COLO668 (cell line): ENCODE measurements around the gene ATRAID.
"Not testable (repeated sequence)": the region's sequence is repeated elsewhere in the genome, so short reads cannot be mapped to it uniquely, and the experiment has no call there.

Source experiments
- DNase-seq: peaks from one replicate; lab custom pipeline; 2025; ENCODE audit not compliant: unreplicated experiment; lab: John Stamatoyannopoulos, UW

ATRAID gene, protein sequence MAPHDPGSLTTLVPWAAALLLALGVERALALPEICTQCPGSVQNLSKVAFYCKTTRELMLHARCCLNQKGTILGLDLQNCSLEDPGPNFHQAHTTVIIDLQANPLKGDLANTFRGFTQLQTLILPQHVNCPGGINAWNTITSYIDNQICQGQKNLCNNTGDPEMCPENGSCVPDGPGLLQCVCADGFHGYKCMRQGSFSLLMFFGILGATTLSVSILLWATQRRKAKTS

DNA sequence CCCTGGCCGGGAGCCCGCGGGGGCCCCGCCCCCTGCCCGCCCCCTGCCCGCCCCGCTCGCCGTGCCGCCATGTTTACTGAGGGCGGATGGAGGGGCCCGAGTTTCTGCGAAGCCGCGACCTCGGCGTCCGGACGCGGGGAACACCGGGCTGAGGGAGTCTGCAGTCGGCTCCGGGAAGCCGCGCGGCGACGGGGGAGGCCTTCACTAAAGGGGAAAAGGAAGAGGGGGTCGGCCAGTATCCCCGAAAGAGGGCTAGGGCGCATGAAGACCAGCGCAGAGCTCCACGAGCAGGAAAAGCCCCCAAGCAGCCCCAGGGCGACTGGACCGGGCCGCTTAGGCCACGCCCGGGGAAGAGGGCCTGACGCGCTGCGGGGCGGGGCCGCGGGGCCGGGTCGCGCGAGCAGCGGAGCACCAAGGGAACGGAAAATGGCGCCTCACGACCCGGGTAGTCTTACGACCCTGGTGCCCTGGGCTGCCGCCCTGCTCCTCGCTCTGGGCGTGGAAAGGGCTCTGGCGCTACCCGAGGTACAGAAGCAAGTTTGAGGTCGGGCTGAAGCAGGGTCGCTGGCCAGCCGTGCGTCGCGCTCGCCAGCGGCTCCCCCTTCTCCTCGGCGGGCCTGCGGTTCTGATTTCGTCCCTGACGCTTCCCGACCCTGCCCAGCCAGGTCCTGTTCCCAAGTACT is at the start of gene ATRAID, which contains the start of gene SLC5A6:
Gene ATRAID, plus strand, starts transcription at position 99 of the 683 bp plus-strand sequence. Its CDS starts 328 bp downstream, at position 427.
Gene SLC5A6, minus strand, starts transcription at position 326 of the 683 bp plus-strand sequence. CDS start 4,618 bp downstream, outside the sequence.
- DNase-seq, result peak; percentile 93

- no peak for DNase-seq
Measured at GRCh38 chr2:27162151-27163121, 49.4 kb upstream of the ATRAID start.

GRCh38 chr2:27164960-27165763 is 46.7 kb upstream of the ATRAID start:
- no peak for DNase-seq

- DNase-seq, result no peak
Measured at GRCh38 chr2:27170581-27171337, 41.1 kb upstream of the ATRAID start.

DNA sequence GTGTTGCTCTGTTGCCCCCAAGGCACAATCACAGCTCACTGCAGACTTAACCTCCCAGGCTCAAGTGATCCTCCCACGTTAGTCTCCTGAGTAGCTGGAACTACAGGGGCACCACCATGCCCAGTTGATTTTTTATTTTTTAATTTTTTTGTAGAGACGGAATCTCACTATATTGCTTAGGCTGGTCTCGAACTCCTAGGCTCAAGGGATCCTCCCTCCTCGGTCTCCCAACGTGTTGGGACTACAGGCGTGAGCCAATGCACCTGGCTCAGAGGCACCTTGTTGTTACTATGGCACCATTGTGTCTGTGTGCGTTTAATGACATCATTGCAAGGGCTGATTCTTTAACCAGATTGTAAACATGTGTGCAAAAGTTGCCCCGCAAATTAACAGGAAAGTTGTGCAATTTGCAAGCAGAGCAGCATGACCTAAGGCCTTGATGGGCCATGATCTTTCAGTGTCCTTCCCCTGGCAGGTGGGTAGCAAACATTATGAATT is 40.4 kb upstream of the ATRAID start:
- DNase-seq, result peak; percentile 14

DNA sequence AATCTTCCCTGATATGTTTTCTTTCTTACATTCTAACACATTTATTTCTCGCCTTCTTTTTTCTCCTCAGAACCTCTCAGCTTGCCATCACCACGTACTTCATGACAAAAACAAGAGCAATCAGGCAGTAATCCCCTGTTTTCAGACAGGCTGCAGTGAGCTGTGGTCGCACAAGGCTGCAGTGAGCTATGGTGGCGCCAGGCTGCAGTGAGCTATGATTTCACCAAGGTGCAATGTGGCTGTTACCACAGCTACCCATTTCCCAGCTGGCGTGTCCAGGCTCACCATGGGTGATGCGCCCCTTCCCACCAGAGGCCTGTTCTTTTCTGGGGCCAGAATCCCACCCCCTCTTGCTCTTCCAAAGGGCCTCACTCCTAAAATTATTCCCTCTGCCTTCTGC is 37.2 kb upstream of the ATRAID start:
- no peak for DNase-seq

DNA sequence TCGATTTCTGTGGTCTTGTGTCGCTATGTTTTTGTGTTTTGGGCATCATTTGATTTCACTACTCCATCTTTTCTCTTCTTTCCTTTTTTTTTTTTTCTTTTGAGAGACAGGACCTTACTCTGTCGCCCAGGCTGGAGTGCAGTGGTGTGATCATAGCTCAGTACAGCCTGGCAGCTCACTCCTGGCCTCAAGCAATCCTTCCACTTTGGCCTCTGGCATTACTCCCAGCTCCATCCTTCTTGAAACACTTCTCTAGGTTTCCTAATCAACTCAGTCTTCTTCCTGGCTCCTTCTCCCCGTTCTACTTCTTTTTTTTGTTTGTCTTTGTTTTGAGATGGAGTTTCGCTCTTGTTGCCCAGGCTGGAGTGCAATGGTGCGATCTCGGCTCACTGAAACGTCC is 36.5 kb upstream of the ATRAID start:
- DNase-seq, result no peak

GRCh38 chr2:27175781-27176180 is 36.1 kb upstream of the ATRAID start:
- DNase-seq, result not testable (repeated sequence)

GRCh38 chr2:27177441-27178351 is 34.1 kb upstream of the ATRAID start:
- DNase-seq, result no peak

DNA sequence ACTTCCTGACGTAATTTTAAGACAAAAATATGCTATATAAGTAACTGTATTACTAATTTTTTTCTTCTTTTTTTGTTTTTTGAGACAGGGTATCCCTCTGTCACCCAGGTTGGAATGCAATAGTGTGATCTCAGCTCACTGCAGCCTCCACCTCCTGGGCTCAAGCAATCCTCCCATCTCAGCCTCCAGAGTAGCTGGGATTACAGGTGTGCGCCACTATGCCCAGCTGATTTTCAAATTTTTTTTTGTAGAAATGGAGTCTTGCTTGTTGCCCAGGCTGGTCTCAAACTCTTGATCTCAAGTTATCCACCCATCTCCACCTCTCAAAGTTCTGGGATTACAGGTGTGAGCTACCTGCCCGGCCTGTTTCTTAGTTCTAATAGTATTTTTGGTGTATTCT is 33.4 kb upstream of the ATRAID start:
- no peak for DNase-seq

GRCh38 chr2:27179344-27180000 is 32.4 kb upstream of the ATRAID start:
- no peak for DNase-seq

DNA sequence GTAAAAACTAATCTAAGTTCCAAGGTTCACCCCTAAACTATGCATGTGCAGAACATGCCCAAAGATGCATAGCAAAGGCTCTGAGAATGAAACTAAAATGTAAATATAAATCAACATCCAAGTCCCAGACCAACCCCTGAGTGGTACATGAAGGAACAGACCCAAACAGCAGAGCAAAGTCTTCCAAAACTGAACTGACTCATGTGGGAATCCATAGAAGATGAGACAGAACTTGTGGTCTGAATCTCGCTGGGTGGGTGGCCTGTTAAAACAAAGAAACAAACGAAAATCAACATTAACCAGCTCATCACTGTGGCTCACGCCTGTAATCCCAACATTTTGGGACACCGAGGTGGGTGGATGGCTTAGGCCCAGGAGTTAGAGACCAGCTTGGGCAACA is 29.5 kb upstream of the ATRAID start:
- no peak for DNase-seq

DNA sequence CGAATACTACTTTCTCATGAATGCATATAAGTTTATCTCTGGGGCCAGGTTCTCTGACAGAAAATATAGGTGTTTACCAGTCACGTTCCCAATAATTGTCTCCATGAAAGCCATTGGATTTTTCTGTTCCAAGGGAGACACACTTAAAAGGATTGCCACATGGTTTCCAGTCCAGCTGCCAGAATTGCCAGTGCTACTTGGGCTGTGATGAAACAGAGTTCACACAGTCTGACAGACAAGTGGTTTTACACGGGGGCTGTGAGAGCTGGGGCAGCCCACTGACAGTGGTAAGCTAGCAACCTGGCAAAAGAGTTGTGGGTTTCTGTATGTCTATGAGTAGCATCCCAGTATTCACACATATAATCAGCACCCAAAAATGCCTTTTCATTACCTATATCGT is 27.7 kb upstream of the ATRAID start:
- DNase-seq, result no peak

GRCh38 chr2:27185331-27186026 is 26.4 kb upstream of the ATRAID start:
- DNase-seq, result no peak

GRCh38 chr2:27186613-27187345 is 25.1 kb upstream of the ATRAID start:
- DNase-seq, result no peak

- DNase-seq, result no peak
Measured at GRCh38 chr2:27189989-27190388, 21.9 kb upstream of the ATRAID start.
